Lower leg skin (tissue), 3 donors: Measurements from ENCODE around the gene ADAMTS17.

Experiments
- POLR2A ChIP-seq, 2 donors: fragments of 450-650 bp; IDR thresholded peaks; one replicate each; pipeline ENCODE4 v1.6.1; 2016 to 2017; ENCODE audit warnings: antibody characterized with exemption in 2 of 2, mild to moderate bottlenecking in 1 of 2, moderate library complexity in 1 of 2
- TF ChIP-seq, protein P1 (sequence below), 3 donors: fragments of 450-650 bp; IDR thresholded peaks; one replicate each; pipeline ENCODE4 v1.5.1; 2016; ENCODE audit warnings: antibody characterized with exemption in 3 of 3, mild to moderate bottlenecking in 3 of 3, moderate library complexity in 2 of 3

DNA sequence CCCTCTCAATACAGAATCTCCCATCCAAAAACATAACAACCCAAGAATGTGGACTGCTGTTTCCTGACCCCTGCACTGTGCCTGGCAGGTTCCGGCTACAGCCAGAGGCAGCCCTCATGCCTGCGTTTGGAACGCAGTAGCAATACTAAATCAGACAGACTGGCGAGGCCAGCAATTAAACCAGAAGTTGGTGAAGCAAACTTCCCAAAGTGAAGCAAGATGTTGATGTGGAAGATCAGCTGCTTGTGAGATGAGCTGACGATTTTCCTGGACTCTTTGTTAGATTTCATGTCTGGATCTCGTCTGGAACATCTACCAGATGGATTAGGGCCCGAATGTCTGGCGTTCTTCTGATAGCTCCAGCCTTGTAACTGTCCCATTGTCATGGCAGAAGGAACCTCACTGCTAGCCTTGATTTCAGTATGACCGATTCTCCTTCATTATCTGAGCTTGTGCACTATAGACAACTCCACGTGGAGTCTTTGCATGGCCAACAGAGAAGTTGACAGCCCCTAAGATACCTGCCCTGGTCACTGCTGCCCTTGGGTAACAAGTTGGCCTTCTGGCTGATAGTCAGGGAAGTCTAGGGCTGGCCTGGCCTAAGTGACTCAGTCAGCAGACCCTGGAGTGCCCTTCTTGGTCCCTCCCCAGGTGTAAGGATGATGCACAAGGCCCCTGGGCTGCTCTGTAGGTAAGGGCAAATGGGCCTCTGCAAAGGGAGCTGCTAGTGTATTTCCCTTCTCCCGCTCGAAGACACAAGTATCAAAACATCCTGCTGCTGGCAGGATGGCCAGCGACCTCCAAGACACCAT lies 126.5 kb downstream of the ADAMTS17 start:
- TF ChIP-seq, protein P1, sequence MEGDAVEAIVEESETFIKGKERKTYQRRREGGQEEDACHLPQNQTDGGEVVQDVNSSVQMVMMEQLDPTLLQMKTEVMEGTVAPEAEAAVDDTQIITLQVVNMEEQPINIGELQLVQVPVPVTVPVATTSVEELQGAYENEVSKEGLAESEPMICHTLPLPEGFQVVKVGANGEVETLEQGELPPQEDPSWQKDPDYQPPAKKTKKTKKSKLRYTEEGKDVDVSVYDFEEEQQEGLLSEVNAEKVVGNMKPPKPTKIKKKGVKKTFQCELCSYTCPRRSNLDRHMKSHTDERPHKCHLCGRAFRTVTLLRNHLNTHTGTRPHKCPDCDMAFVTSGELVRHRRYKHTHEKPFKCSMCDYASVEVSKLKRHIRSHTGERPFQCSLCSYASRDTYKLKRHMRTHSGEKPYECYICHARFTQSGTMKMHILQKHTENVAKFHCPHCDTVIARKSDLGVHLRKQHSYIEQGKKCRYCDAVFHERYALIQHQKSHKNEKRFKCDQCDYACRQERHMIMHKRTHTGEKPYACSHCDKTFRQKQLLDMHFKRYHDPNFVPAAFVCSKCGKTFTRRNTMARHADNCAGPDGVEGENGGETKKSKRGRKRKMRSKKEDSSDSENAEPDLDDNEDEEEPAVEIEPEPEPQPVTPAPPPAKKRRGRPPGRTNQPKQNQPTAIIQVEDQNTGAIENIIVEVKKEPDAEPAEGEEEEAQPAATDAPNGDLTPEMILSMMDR (IDR thresholded peaks at IDR 0.05) = no peak
- TF ChIP-seq POLR2A (IDR thresholded peaks at IDR 0.05) = no peak
